Measurements from ENCODE around the gene SH3BGRL.

GRCh38 chrX:81263059-81263458 lies 61.2 kb downstream of the SH3BGRL start:
- TF ChIP-seq POLR2A (IDR thresholded peaks at IDR 0.05) (no peak), CTCF (IDR thresholded peaks at IDR 0.05) (no peak)
